Measurements from ENCODE around the gene KLHL2. TPM values are rescaled to one million over a fixed set of nuclear protein-coding genes. Genes with fewer than 3 reads are reported as not detected.
"Not testable (repeated sequence)": the region's sequence is repeated elsewhere in the genome, so short reads cannot be mapped to it uniquely, and the experiment has no call there.

Gene KLHL2
- polyA plus RNA-seq, 3 donors, result 6.9 to 22.6 (median 11.1) TPM

GRCh38 chr4:165336743-165337142, 129.4 kb downstream of the KLHL2 start:
- no peak overlapping the region for H2AFZ ChIP-seq (ENCODE audit: insufficient read depth, low read depth, low read length, poor library complexity, severe bottlenecking)
- Mint-ChIP-seq H3K27ac (no peak overlapping the region), H3K9me3 (no peaks in the 10 kb centered on the region), H3K27me3 (ENCODE audit: low read depth in 3 of 3) (no peaks in the 10 kb centered on the region), H3K36me3 (peaks cover 38 to 51% of the 10 kb centered on the region in 2 donors), H3K4me1 (peaks cover 6% of the 10 kb centered on the region), H3K4me3 (no peak overlapping the region)
- peaks cover 45 to 78% of the 10 kb centered on the region in 2 donors for H3K36me3 ChIP-seq (replicated peaks in 1 of 2; ENCODE audit: control insufficient read depth in 1 of 2, insufficient read depth in 2 of 2, low read length in 2 of 2)
- H3K4me2 ChIP-seq (replicated peaks; ENCODE audit: extremely low read depth, low read length, poor library complexity, severe bottlenecking), result no peak overlapping the region
- H3K9ac ChIP-seq (ENCODE audit: insufficient read depth, low read length, poor library complexity, severe bottlenecking), result no peak overlapping the region
- no peaks in the 10 kb centered on the region for H4K20me1 ChIP-seq (ENCODE audit: insufficient read depth, low read length)
- H3K9me3 ChIP-seq (replicated peaks in 1 of 2; ENCODE audit: control insufficient read depth in 1 of 2, insufficient read depth in 1 of 2, low read length in 2 of 2), result no peaks in the 10 kb centered on the region
- 99% methylated on average over 5 of the region's 6 CpGs for WGBS (ENCODE audit: insufficient coverage)
- H3K27me3 ChIP-seq (ENCODE audit: control insufficient read depth in 2 of 2, insufficient read depth in 2 of 2, low read length in 2 of 2), result no peaks in the 10 kb centered on the region
- DNase-seq, result no peak
- TF ChIP-seq, protein P1, sequence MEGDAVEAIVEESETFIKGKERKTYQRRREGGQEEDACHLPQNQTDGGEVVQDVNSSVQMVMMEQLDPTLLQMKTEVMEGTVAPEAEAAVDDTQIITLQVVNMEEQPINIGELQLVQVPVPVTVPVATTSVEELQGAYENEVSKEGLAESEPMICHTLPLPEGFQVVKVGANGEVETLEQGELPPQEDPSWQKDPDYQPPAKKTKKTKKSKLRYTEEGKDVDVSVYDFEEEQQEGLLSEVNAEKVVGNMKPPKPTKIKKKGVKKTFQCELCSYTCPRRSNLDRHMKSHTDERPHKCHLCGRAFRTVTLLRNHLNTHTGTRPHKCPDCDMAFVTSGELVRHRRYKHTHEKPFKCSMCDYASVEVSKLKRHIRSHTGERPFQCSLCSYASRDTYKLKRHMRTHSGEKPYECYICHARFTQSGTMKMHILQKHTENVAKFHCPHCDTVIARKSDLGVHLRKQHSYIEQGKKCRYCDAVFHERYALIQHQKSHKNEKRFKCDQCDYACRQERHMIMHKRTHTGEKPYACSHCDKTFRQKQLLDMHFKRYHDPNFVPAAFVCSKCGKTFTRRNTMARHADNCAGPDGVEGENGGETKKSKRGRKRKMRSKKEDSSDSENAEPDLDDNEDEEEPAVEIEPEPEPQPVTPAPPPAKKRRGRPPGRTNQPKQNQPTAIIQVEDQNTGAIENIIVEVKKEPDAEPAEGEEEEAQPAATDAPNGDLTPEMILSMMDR (IDR thresholded peaks at IDR 0.05), result no peak
- no peak overlapping the region for H3K27ac ChIP-seq (ENCODE audit: low read depth in 1 of 2, low read length in 2 of 2)
- no peak overlapping the region for H3K4me3 ChIP-seq (replicated peaks in 1 of 3; ENCODE audit: low read depth in 2 of 3, low read length in 3 of 3)
- peaks cover 18% of the 10 kb centered on the region for H3K79me2 ChIP-seq (ENCODE audit: insufficient read depth, low read length)
- intact Hi-C loops (cut with micrococcal nuclease), result no loop called here
- H3K4me1 ChIP-seq (ENCODE audit: control insufficient read depth in 1 of 2, insufficient read depth in 2 of 2, low read length in 2 of 2), result no peaks in the 10 kb centered on the region

GRCh38 chr4:165342340-165342739, 135.0 kb downstream of the KLHL2 start:
- H3K27me3 ChIP-seq (ENCODE audit: control insufficient read depth in 2 of 2, insufficient read depth in 2 of 2, low read length in 2 of 2); H3K79me2 ChIP-seq (ENCODE audit: insufficient read depth, low read length); H3K9me3 ChIP-seq (replicated peaks in 1 of 2; ENCODE audit: control insufficient read depth in 1 of 2, insufficient read depth in 1 of 2, low read length in 2 of 2); H3K4me2 ChIP-seq (replicated peaks; ENCODE audit: extremely low read depth, low read length, poor library complexity, severe bottlenecking); H4K20me1 ChIP-seq (ENCODE audit: insufficient read depth, low read length); H3K9me3 Mint-ChIP-seq; H3K27me3 Mint-ChIP-seq (ENCODE audit: low read depth in 3 of 3); DNase-seq; H3K4me3 ChIP-seq (replicated peaks in 1 of 3; ENCODE audit: low read depth in 2 of 3, low read length in 3 of 3); H3K4me1 Mint-ChIP-seq; H3K4me3 Mint-ChIP-seq; H3K4me1 ChIP-seq (ENCODE audit: control insufficient read depth in 1 of 2, insufficient read depth in 2 of 2, low read length in 2 of 2); H2AFZ ChIP-seq (ENCODE audit: insufficient read depth, low read depth, low read length, poor library complexity, severe bottlenecking); H3K9ac ChIP-seq (ENCODE audit: insufficient read depth, low read length, poor library complexity, severe bottlenecking); H3K27ac ChIP-seq (ENCODE audit: low read depth in 1 of 2, low read length in 2 of 2): not testable (repeated sequence)
- WGBS (ENCODE audit: insufficient coverage), result 100% methylated on average over 1 of the region's 5 CpGs
- intact Hi-C loops (cut with micrococcal nuclease), result loop anchor here in 1 of 2 donors (10.0 kb wide), 1 partner anchor 218 kb away; no protein-coding TSS in a partner anchor
- Mint-ChIP-seq H3K27ac (peak overlapping the region in 1 of 7 donors; percentile 79), H3K36me3 (peaks cover 29 to 44% of the 10 kb centered on the region in 2 donors)
- peaks cover 41 to 60% of the 10 kb centered on the region in 2 donors for H3K36me3 ChIP-seq (replicated peaks in 1 of 2; ENCODE audit: control insufficient read depth in 1 of 2, insufficient read depth in 2 of 2, low read length in 2 of 2)
